Left ventricle myocardium inferior (tissue), 1 donor: Measurements from ENCODE around the gene YLPM1. TPM values are rescaled to one million over a fixed set of nuclear protein-coding genes. Genes with fewer than 3 reads are reported as not detected.

Source experiments
- DNase-seq: peaks from one replicate; pipeline ENCODE4 v3.0.0-alpha.2; 2020
- H3K27ac ChIP-seq: fragments of 200-600 bp; replicated peaks from 2 replicates; pipeline ENCODE4 v1.8.0; 2021
- H3K27me3 ChIP-seq: fragments of 200-600 bp; 2 replicates; pipeline ENCODE4 v1.8.0; 2021; ENCODE audit warnings: low read depth
- H3K36me3 ChIP-seq: fragments of 200-600 bp; 2 replicates; pipeline ENCODE4 v1.8.0; 2021
- H3K4me1 ChIP-seq: fragments of 200-600 bp; 2 replicates; pipeline ENCODE4 v1.8.0; 2021
- H3K4me3 ChIP-seq: fragments of 200-600 bp; 2 replicates; pipeline ENCODE4 v1.8.0; 2021; ENCODE audit warnings: mild to moderate bottlenecking, moderate library complexity
- H3K9me3 ChIP-seq: fragments of 200-600 bp; replicated peaks from 2 replicates; pipeline ENCODE4 v1.8.0; 2021
- intact Hi-C: fragments of 100-400 bp; cut with micrococcal nuclease; formaldehyde crosslinking; loops from one replicate; pipeline ENCODE4 v1.11.0; 2022
- total RNA-seq: library from RNA; stranded (reverse); fragmentation: NEBNext Ultra II Directional; extraction: Animal tissue kit (Norgen Biotek cat#: 25700); gene quantifications from one replicate; pipeline ENCODE4 v1.2.1, GENCODE V29; 2021
- TF ChIP-seq, protein P1 (sequence below): fragments of 200-600 bp; IDR thresholded peaks from 2 replicates; pipeline ENCODE4 v1.8.0; 2021; ENCODE audit warnings: antibody characterized with exemption, mild to moderate bottlenecking, borderline replicate concordance
- donor health status: DM: no; HTN: yes; CAD: no; lungs with severe emphysema.

Gene YLPM1
- total RNA-seq, 1 donor from 2014 or later = 28.1 TPM

- Histone ChIP-seq H3K9me3 (no peaks in the 10 kb centered on the region), H3K4me1 (peaks cover 20% of the 10 kb centered on the region), H3K4me3 (no peak overlapping the region), H3K27me3 (no peaks in the 10 kb centered on the region), H3K27ac (no peak overlapping the region), H3K36me3 (no peaks in the 10 kb centered on the region)
- TF ChIP-seq, protein P1, sequence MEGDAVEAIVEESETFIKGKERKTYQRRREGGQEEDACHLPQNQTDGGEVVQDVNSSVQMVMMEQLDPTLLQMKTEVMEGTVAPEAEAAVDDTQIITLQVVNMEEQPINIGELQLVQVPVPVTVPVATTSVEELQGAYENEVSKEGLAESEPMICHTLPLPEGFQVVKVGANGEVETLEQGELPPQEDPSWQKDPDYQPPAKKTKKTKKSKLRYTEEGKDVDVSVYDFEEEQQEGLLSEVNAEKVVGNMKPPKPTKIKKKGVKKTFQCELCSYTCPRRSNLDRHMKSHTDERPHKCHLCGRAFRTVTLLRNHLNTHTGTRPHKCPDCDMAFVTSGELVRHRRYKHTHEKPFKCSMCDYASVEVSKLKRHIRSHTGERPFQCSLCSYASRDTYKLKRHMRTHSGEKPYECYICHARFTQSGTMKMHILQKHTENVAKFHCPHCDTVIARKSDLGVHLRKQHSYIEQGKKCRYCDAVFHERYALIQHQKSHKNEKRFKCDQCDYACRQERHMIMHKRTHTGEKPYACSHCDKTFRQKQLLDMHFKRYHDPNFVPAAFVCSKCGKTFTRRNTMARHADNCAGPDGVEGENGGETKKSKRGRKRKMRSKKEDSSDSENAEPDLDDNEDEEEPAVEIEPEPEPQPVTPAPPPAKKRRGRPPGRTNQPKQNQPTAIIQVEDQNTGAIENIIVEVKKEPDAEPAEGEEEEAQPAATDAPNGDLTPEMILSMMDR = no peak
- intact Hi-C loops = no loop called here
- no peak for DNase-seq
Measured at GRCh38 chr14:74859757-74860552, 96.8 kb downstream of the YLPM1 start.

DNA sequence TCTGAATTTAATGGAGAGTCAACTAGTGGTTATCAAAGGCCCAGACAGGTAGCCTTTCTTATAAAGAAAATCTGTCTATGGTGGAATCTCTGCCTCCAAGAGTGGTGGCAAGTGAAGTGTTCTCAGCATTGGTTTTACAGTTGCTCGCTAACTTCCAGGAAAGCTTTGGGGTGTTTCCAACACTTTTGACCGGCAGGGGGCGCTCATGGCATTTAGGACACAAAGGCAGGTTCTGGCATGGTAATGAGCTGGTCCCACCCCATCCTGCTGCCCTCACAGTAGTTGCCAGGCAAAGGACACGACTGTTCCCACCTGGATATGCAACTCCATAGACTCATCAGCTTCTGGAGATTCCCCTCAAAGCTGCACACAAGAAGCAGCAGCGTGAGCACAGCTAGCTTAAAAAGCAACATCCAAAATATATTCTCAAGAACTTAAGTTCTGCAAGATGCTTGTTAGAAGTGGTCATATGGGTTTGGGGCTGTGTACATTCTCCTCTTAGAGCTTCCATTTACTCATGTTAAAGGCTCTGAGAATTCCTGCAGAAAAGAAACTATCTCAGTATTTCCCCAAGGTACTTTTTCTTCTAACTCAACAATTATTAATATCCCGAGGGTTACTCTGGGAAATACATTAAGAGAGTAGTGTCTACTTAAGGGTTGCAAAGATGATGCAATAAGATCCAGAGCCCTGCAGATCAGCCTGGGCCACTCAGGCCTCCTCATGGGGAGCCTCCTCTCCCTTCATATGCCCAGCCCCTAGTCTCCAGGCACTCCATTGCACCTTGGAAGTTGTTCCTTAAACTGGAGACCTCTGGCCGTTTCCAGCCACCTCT, 98.0 kb downstream of the YLPM1 start:
- no peaks in the 10 kb centered on the region for H3K27me3 ChIP-seq
- TF ChIP-seq, protein P1 = peak; percentile 92
- intact Hi-C loops = no loop called here
- H3K4me3 ChIP-seq = no peak overlapping the region
- H3K4me1 ChIP-seq = peaks cover 11% of the 10 kb centered on the region
- DNase-seq = peak; percentile 92
- H3K9me3 ChIP-seq = no peaks in the 10 kb centered on the region
- H3K27ac ChIP-seq = no peak overlapping the region
- no peaks in the 10 kb centered on the region for H3K36me3 ChIP-seq

- H3K27me3 ChIP-seq = no peaks in the 10 kb centered on the region
- H3K36me3 ChIP-seq = no peaks in the 10 kb centered on the region
- intact Hi-C loops = no loop called here
- TF ChIP-seq, protein P1 = no peak
- no peaks in the 10 kb centered on the region for H3K9me3 ChIP-seq
- H3K4me3 ChIP-seq = no peak overlapping the region
- no peak overlapping the region for H3K27ac ChIP-seq
- peaks cover 11% of the 10 kb centered on the region for H3K4me1 ChIP-seq
- DNase-seq = no peak
Measured at GRCh38 chr14:74861734-74862090, 98.6 kb downstream of the YLPM1 start.

- Histone ChIP-seq H3K27me3 (no peaks in the 10 kb centered on the region), H3K9me3 (no peaks in the 10 kb centered on the region), H3K27ac (no peak overlapping the region), H3K4me3 (no peak overlapping the region), H3K36me3 (no peaks in the 10 kb centered on the region), H3K4me1 (peaks cover 11% of the 10 kb centered on the region)
- intact Hi-C loops = no loop called here
- DNase-seq = no peak
- TF ChIP-seq, protein P1 = no peak
Measured at GRCh38 chr14:74863274-74863673, 100.2 kb downstream of the YLPM1 start.

GRCh38 chr14:74864198-74864597, 101.1 kb downstream of the YLPM1 start:
- DNase-seq = no peak
- Histone ChIP-seq H3K27ac (no peak overlapping the region), H3K4me3 (no peak overlapping the region), H3K36me3 (no peaks in the 10 kb centered on the region), H3K9me3 (no peaks in the 10 kb centered on the region), H3K4me1 (peaks cover 11% of the 10 kb centered on the region), H3K27me3 (no peaks in the 10 kb centered on the region)
- intact Hi-C loops = no loop called here
- TF ChIP-seq, protein P1 = no peak
